ENCODE data around the gene SDK1.
"Not testable (repeated sequence)": the region's sequence is repeated elsewhere in the genome, so short reads cannot be mapped to it uniquely, and the experiment has no call there.

Gene SDK1

GRCh38 chr7:4277936-4278335 is 976.9 kb downstream of the SDK1 start:
- DNase-seq (ENCODE audit: low read depth), result no peak

- DNase-seq (ENCODE audit: low read depth), result no peak
Measured at GRCh38 chr7:4279216-4279615, 978.2 kb downstream of the SDK1 start.

GRCh38 chr7:4281231-4281993 is 980.4 kb downstream of the SDK1 start:
- DNase-seq (ENCODE audit: low read depth), result no peak

GRCh38 chr7:4282434-4283223 is 981.6 kb downstream of the SDK1 start:
- no peak for DNase-seq (ENCODE audit: low read depth)

GRCh38 chr7:4286351-4286750 is 985.3 kb downstream of the SDK1 start:
- no peak for DNase-seq (ENCODE audit: low read depth)

GRCh38 chr7:4288791-4289394 is 987.8 kb downstream of the SDK1 start:
- DNase-seq (ENCODE audit: low read depth), result no peak

GRCh38 chr7:4297165-4297917 is 996.3 kb downstream of the SDK1 start:
- DNase-seq (ENCODE audit: low read depth), result no peak

GRCh38 chr7:4297918-4298219 is 996.8 kb downstream of the SDK1 start:
- DNase-seq (ENCODE audit: low read depth), result no peak

GRCh38 chr7:4299431-4299830 is 998.4 kb downstream of the SDK1 start:
- no peak for DNase-seq (ENCODE audit: low read depth)

- DNase-seq (ENCODE audit: low read depth), result no peak
Measured at GRCh38 chr7:4302203-4302905, 1001.3 kb downstream of the SDK1 start.

GRCh38 chr7:4307316-4308204 is 1006.5 kb downstream of the SDK1 start:
- DNase-seq (ENCODE audit: low read depth), result no peak

GRCh38 chr7:4308205-4308590 is 1007.1 kb downstream of the SDK1 start:
- no peak for DNase-seq (ENCODE audit: low read depth)

- DNase-seq (ENCODE audit: low read depth), result not testable (repeated sequence)
Measured at GRCh38 chr7:4313911-4314310, 1012.9 kb downstream of the SDK1 start.

- DNase-seq (ENCODE audit: low read depth), result not testable (repeated sequence)
Measured at GRCh38 chr7:4314316-4314715, 1013.3 kb downstream of the SDK1 start.

All from stimulated activated CD8-positive, alpha-beta memory T cell treated with anti-CD3 and anti-CD28 coated beads, Interleukin-12 subunit alpha, Interleukin-12 subunit beta, amount 100 ng/mL, for 4 hours (primary cell).